Ovary (tissue), 3 donors: ENCODE data around the gene CD79B.
"Not testable (repeated sequence)": the region's sequence is repeated elsewhere in the genome, so short reads cannot be mapped to it uniquely, and the experiment has no call there.

Source experiments
- EP300 ChIP-seq: sonication (generic); formaldehyde crosslinking; IDR thresholded peaks from one replicate; pipeline ENCODE4 v1.6.1; 2017; ENCODE audit warnings: antibody characterized with exemption
- TF ChIP-seq, protein P1 (sequence below), 3 donors: fragments of 450-650 bp in 2 of 3; fragments of 200-600 bp in 1 of 3; IDR thresholded peaks; one replicate each; pipeline versions ENCODE4 v1.5.1 to v1.8.0; 2016 to 2022; ENCODE audit warnings: antibody characterized with exemption in 3 of 3, mild to moderate bottlenecking in 1 of 3
- donor health status: DM: no; HTN: no; CAD: no.

DNA sequence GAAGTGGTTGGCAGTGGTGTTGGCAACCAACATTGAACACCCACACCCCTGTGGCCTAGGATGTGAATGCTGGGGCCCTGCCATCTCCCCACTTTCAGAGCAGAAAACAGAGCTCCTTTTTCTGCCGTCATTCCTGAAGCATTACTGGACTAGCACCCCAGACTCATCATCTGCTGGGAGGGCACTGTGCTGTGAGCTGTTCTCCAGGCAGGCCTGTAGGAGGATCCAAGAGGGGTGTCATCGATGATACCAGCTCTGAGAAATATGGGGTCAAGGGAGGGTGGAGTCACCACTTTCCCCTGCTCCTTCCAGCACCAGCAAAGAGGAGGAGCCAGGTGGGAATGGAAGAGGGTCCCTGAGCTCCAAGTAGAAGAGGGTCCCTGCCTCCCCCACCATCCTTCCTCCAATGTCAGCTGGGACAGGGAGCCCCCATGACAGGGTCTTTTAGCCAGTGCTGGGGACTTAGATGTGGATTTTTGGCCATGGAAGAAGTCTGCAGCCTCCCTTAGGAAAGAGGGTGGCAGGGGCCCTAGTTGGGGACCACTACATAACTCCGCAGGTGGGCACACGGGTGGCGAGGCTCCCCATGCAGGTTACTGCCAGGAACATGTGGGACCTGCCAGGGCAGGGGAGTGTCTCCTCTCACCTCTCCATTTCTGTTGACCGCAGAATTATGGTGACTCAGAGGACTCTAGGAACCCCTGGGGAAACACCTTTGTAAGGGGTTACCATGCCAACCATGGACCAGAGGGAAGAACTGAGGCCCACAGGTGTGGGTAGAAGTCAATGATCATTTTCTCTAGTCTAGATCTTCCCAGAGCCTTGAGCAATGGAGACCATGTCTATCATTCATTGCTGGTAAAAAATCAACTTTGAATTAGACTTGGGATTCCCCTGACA is 33.0 kb downstream of the CD79B start:
- TF ChIP-seq, protein P1, sequence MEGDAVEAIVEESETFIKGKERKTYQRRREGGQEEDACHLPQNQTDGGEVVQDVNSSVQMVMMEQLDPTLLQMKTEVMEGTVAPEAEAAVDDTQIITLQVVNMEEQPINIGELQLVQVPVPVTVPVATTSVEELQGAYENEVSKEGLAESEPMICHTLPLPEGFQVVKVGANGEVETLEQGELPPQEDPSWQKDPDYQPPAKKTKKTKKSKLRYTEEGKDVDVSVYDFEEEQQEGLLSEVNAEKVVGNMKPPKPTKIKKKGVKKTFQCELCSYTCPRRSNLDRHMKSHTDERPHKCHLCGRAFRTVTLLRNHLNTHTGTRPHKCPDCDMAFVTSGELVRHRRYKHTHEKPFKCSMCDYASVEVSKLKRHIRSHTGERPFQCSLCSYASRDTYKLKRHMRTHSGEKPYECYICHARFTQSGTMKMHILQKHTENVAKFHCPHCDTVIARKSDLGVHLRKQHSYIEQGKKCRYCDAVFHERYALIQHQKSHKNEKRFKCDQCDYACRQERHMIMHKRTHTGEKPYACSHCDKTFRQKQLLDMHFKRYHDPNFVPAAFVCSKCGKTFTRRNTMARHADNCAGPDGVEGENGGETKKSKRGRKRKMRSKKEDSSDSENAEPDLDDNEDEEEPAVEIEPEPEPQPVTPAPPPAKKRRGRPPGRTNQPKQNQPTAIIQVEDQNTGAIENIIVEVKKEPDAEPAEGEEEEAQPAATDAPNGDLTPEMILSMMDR (IDR thresholded peaks at IDR 0.05) = not testable (repeated sequence)
- not testable (repeated sequence) for TF ChIP-seq EP300
